ENCODE results near the gene ROBO3.

The ROBO3 gene

GRCh38 chr11:124880290-124880611, 15.0 kb downstream of the ROBO3 start:
- no peaks in the 10 kb centered on the region for H3K36me3 ChIP-seq (ENCODE audit: control insufficient read depth, insufficient read depth, low read length)
- no peaks in the 10 kb centered on the region for H3K27me3 ChIP-seq (replicated peaks; ENCODE audit: control insufficient read depth, insufficient read depth, low read length, poor library complexity, severe bottlenecking)
- no peaks in the 10 kb centered on the region for H3K9me3 ChIP-seq (ENCODE audit: control insufficient read depth, low read length)

GRCh38 chr11:124880958-124881357, 15.7 kb downstream of the ROBO3 start:
- Histone ChIP-seq H3K4me1 (ENCODE audit: control insufficient read depth, insufficient read depth, low read length, poor library complexity, severe bottlenecking) (peaks cover 11% of the 10 kb centered on the region), H3K9me3 (ENCODE audit: control insufficient read depth, low read length) (no peaks in the 10 kb centered on the region), H3K27ac (ENCODE audit: insufficient read depth, low read length, poor library complexity, severe bottlenecking) (no peak overlapping the region), H3K27me3 (replicated peaks; ENCODE audit: control insufficient read depth, insufficient read depth, low read length, poor library complexity, severe bottlenecking) (no peaks in the 10 kb centered on the region), H3K36me3 (ENCODE audit: control insufficient read depth, insufficient read depth, low read length) (no peaks in the 10 kb centered on the region), H3K4me3 (ENCODE audit: insufficient read depth, low read depth, low read length, poor library complexity, severe bottlenecking) (no peak overlapping the region)
- DNase-seq, result no peak

More at GRCh38 chr11:124880290-124880611, 15.0 kb downstream of the ROBO3 start:
- H3K27ac ChIP-seq (ENCODE audit: insufficient read depth, low read length, poor library complexity, severe bottlenecking), result no peak overlapping the region
- H3K4me3 ChIP-seq (ENCODE audit: insufficient read depth, low read depth, low read length, poor library complexity, severe bottlenecking), result no peak overlapping the region
- no peak for DNase-seq
- H3K4me1 ChIP-seq (ENCODE audit: control insufficient read depth, insufficient read depth, low read length, poor library complexity, severe bottlenecking), result peaks cover 14% of the 10 kb centered on the region

GRCh38 chr11:124882339-124883071, 17.3 kb downstream of the ROBO3 start:
- Histone ChIP-seq H3K27me3 (replicated peaks; ENCODE audit: control insufficient read depth, insufficient read depth, low read length, poor library complexity, severe bottlenecking) (no peaks in the 10 kb centered on the region), H3K4me1 (ENCODE audit: control insufficient read depth, insufficient read depth, low read length, poor library complexity, severe bottlenecking) (no peaks in the 10 kb centered on the region), H3K4me3 (ENCODE audit: insufficient read depth, low read depth, low read length, poor library complexity, severe bottlenecking) (no peak overlapping the region), H3K36me3 (ENCODE audit: control insufficient read depth, insufficient read depth, low read length) (no peaks in the 10 kb centered on the region), H3K27ac (ENCODE audit: insufficient read depth, low read length, poor library complexity, severe bottlenecking) (no peak overlapping the region), H3K9me3 (ENCODE audit: control insufficient read depth, low read length) (no peaks in the 10 kb centered on the region)
- no peak for DNase-seq

- H3K4me1 ChIP-seq (ENCODE audit: control insufficient read depth, insufficient read depth, low read length, poor library complexity, severe bottlenecking), result no peaks in the 10 kb centered on the region
- no peak overlapping the region for H3K27ac ChIP-seq (ENCODE audit: insufficient read depth, low read length, poor library complexity, severe bottlenecking)
- no peaks in the 10 kb centered on the region for H3K36me3 ChIP-seq (ENCODE audit: control insufficient read depth, insufficient read depth, low read length)
- no peak overlapping the region for H3K4me3 ChIP-seq (ENCODE audit: insufficient read depth, low read depth, low read length, poor library complexity, severe bottlenecking)
- no peaks in the 10 kb centered on the region for H3K27me3 ChIP-seq (replicated peaks; ENCODE audit: control insufficient read depth, insufficient read depth, low read length, poor library complexity, severe bottlenecking)
- H3K9me3 ChIP-seq (ENCODE audit: control insufficient read depth, low read length), result no peaks in the 10 kb centered on the region
- no peak for DNase-seq
Measured at GRCh38 chr11:124884340-124884739, 19.1 kb downstream of the ROBO3 start.

- H3K27me3 ChIP-seq (replicated peaks; ENCODE audit: control insufficient read depth, insufficient read depth, low read length, poor library complexity, severe bottlenecking), result no peaks in the 10 kb centered on the region
- no peaks in the 10 kb centered on the region for H3K4me1 ChIP-seq (ENCODE audit: control insufficient read depth, insufficient read depth, low read length, poor library complexity, severe bottlenecking)
- H3K36me3 ChIP-seq (ENCODE audit: control insufficient read depth, insufficient read depth, low read length), result no peaks in the 10 kb centered on the region
- H3K4me3 ChIP-seq (ENCODE audit: insufficient read depth, low read depth, low read length, poor library complexity, severe bottlenecking), result no peak overlapping the region
- H3K9me3 ChIP-seq (ENCODE audit: control insufficient read depth, low read length), result no peaks in the 10 kb centered on the region
- H3K27ac ChIP-seq (ENCODE audit: insufficient read depth, low read length, poor library complexity, severe bottlenecking), result no peak overlapping the region
- no peak for DNase-seq
Measured at GRCh38 chr11:124884869-124885479, 19.7 kb downstream of the ROBO3 start.

GRCh38 chr11:124886476-124886875, 21.2 kb downstream of the ROBO3 start:
- Histone ChIP-seq H3K9me3 (ENCODE audit: control insufficient read depth, low read length) (no peaks in the 10 kb centered on the region), H3K27me3 (replicated peaks; ENCODE audit: control insufficient read depth, insufficient read depth, low read length, poor library complexity, severe bottlenecking) (no peaks in the 10 kb centered on the region), H3K4me1 (ENCODE audit: control insufficient read depth, insufficient read depth, low read length, poor library complexity, severe bottlenecking) (no peaks in the 10 kb centered on the region), H3K27ac (ENCODE audit: insufficient read depth, low read length, poor library complexity, severe bottlenecking) (no peak overlapping the region), H3K36me3 (ENCODE audit: control insufficient read depth, insufficient read depth, low read length) (no peaks in the 10 kb centered on the region), H3K4me3 (ENCODE audit: insufficient read depth, low read depth, low read length, poor library complexity, severe bottlenecking) (no peak overlapping the region)
- DNase-seq, result no peak

GRCh38 chr11:124886978-124887666, 21.9 kb downstream of the ROBO3 start:
- H3K4me1 ChIP-seq (ENCODE audit: control insufficient read depth, insufficient read depth, low read length, poor library complexity, severe bottlenecking), result no peaks in the 10 kb centered on the region
- no peak overlapping the region for H3K27ac ChIP-seq (ENCODE audit: insufficient read depth, low read length, poor library complexity, severe bottlenecking)
- H3K36me3 ChIP-seq (ENCODE audit: control insufficient read depth, insufficient read depth, low read length), result no peaks in the 10 kb centered on the region
- no peak overlapping the region for H3K4me3 ChIP-seq (ENCODE audit: insufficient read depth, low read depth, low read length, poor library complexity, severe bottlenecking)
- DNase-seq, result no peak
- H3K9me3 ChIP-seq (ENCODE audit: control insufficient read depth, low read length), result no peaks in the 10 kb centered on the region
- no peaks in the 10 kb centered on the region for H3K27me3 ChIP-seq (replicated peaks; ENCODE audit: control insufficient read depth, insufficient read depth, low read length, poor library complexity, severe bottlenecking)

GRCh38 chr11:124887667-124888013, 22.4 kb downstream of the ROBO3 start:
- no peaks in the 10 kb centered on the region for H3K36me3 ChIP-seq (ENCODE audit: control insufficient read depth, insufficient read depth, low read length)
- DNase-seq, result no peak

GRCh38 chr11:124889191-124890091, 24.2 kb downstream of the ROBO3 start:
- H3K36me3 ChIP-seq (ENCODE audit: control insufficient read depth, insufficient read depth, low read length), result no peaks in the 10 kb centered on the region
- H3K27me3 ChIP-seq (replicated peaks; ENCODE audit: control insufficient read depth, insufficient read depth, low read length, poor library complexity, severe bottlenecking), result no peaks in the 10 kb centered on the region
- no peaks in the 10 kb centered on the region for H3K9me3 ChIP-seq (ENCODE audit: control insufficient read depth, low read length)
- DNase-seq, result no peak
- H3K4me3 ChIP-seq (ENCODE audit: insufficient read depth, low read depth, low read length, poor library complexity, severe bottlenecking), result no peak overlapping the region
- no peak overlapping the region for H3K27ac ChIP-seq (ENCODE audit: insufficient read depth, low read length, poor library complexity, severe bottlenecking)
- no peaks in the 10 kb centered on the region for H3K4me1 ChIP-seq (ENCODE audit: control insufficient read depth, insufficient read depth, low read length, poor library complexity, severe bottlenecking)

More at GRCh38 chr11:124887667-124888013, 22.4 kb downstream of the ROBO3 start:
- no peaks in the 10 kb centered on the region for H3K4me1 ChIP-seq (ENCODE audit: control insufficient read depth, insufficient read depth, low read length, poor library complexity, severe bottlenecking)
- H3K27me3 ChIP-seq (replicated peaks; ENCODE audit: control insufficient read depth, insufficient read depth, low read length, poor library complexity, severe bottlenecking), result no peaks in the 10 kb centered on the region
- H3K27ac ChIP-seq (ENCODE audit: insufficient read depth, low read length, poor library complexity, severe bottlenecking), result no peak overlapping the region
- H3K4me3 ChIP-seq (ENCODE audit: insufficient read depth, low read depth, low read length, poor library complexity, severe bottlenecking), result no peak overlapping the region
- H3K9me3 ChIP-seq (ENCODE audit: control insufficient read depth, low read length), result no peaks in the 10 kb centered on the region
